T-helper 2 cell treated with Interferon-gamma antibody and Interleukin-4, amounts not matched to agents 100 ng/mL and 5 ng/mL, for 36 hours (primary cell): ENCODE data around the gene PCDHA10. TPM values are rescaled to one million over a fixed set of nuclear protein-coding genes. Genes with fewer than 3 reads are reported as not detected.
"Not testable (repeated sequence)": the region's sequence is repeated elsewhere in the genome, so short reads cannot be mapped to it uniquely, and the experiment has no call there.

Experiments used
- intact Hi-C: fragments of 100-400 bp; cut with micrococcal nuclease; formaldehyde crosslinking; loops from one replicate; pipeline ENCODE4 v1.15.1; 2023
- total RNA-seq: library from RNA; stranded (reverse); gene quantifications from 2 replicates; pipeline ENCODE4 v1.2.3, GENCODE V29; 2022

Gene PCDHA10
- total RNA-seq: not detected in 2 replicates

GRCh38 chr5:140855772-140856674 lies at the start of gene PCDHA10:
TSS of gene PCDHA10 (plus strand) at chr5:140855897. CDS start at chr5:140856049, 152 bp downstream.
- intact Hi-C loops: no loop called here

- intact Hi-C loops: no loop called here
Observed at GRCh38 chr5:140806834-140807775, 48.6 kb upstream of the PCDHA10 start, which contains the start of gene PCDHA4. TSS of gene PCDHA4 (plus strand) at chr5:140807068.

DNA sequence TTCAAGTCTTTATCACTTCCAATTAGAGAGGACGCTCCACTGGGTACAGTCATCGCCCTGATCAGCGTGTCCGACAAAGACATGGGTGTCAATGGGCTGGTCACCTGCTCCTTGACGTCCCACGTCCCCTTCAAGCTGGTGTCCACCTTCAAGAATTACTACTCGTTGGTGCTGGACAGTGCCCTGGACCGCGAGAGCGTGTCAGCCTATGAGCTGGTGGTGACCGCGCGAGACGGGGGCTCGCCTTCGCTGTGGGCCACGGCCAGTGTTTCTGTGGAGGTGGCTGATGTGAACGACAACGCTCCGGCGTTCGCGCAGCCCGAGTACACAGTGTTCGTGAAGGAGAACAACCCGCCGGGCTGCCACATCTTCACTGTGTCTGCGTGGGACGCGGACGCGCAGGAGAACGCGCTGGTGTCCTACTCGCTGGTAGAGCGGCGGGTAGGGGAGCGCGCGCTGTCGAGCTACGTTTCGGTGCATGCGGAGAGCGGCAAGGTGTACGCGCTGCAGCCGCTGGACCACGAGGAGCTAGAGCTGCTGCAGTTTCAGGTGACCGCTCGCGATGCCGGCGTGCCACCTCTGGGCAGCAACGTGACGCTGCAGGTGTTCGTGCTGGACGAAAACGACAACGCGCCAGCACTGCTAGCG lies 47.3 kb upstream of the PCDHA10 start:
- intact Hi-C loops: not testable (repeated sequence)

- intact Hi-C loops: no loop called here
Observed at GRCh38 chr5:140808889-140809291, 46.8 kb upstream of the PCDHA10 start.

- intact Hi-C loops: loop anchor here (10.0 kb wide), 1 partner anchor 223 kb away; no protein-coding TSS in a partner anchor
Observed at GRCh38 chr5:140821375-140822280, 34.1 kb upstream of the PCDHA10 start, which contains the start of gene PCDHA5. TSS of gene PCDHA5 (plus strand) at chr5:140821613.

DNA sequence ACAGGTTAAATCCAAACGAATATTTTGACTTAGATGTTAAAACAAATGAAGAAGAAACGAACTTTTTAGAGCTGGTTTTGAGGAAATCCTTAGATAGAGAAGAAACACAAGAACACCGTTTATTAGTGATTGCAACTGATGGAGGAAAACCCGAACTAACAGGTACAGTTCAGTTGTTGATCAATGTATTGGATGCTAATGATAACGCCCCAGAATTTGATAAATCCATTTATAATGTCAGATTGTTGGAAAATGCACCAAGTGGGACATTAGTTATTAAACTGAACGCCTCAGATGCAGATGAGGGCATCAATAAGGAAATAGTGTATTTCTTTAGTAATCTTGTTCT lies 33.4 kb upstream of the PCDHA10 start:
- intact Hi-C loops: loop anchor here (10.0 kb wide), 1 partner anchor 223 kb away; no protein-coding TSS in a partner anchor

GRCh38 chr5:140822969-140823368 lies 32.7 kb upstream of the PCDHA10 start:
- intact Hi-C loops: loop anchor here (10.0 kb wide), 1 partner anchor 222 kb away; no protein-coding TSS in a partner anchor

DNA sequence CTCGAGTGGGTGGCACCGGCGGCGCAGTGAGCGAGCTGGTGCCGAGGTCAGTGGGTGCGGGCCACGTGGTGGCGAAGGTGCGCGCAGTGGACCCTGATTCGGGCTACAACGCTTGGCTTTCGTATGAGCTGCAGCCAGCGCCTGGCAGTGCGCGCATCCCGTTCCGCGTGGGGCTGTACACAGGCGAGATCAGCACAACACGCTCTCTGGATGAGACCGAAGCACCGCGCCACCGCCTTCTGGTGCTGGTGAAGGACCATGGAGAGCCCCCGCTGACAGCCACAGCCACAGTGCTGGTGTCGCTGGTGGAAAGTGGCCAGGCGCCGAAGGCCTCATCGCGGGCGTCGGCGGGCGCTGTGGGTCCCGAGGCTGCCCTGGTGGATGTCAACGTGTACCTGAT lies 32.2 kb upstream of the PCDHA10 start:
- intact Hi-C loops: loop anchor here (10.0 kb wide), 1 partner anchor 221 kb away; no protein-coding TSS in a partner anchor

DNA sequence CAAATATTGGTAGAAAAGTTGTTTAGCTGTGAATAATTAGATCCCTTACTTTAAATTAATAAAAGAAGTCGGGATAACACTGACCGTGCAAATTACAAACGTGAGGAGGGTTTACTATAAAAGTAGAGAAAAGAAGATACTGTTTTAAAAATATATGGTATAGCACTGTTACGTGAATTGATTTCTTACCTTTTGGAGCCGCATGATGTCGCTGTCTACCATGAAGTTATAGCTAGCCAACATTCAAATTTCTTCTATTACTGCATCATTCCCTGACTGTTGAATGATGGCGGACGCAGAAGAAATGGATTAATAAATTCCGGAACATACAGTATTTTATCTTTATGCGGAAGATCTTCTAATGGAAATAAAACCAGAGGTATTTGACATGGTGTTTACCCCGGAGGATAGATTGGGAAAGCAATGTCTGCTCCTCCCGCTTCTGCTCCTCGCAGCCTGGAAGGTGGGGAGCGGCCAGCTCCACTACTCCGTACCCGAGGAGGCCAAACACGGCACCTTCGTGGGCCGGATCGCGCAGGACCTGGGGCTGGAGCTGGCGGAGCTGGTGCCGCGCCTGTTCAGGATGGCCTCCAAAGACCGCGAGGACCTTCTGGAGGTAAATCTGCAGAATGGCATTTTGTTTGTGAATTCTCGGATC lies 27.9 kb upstream of the PCDHA10 start, which contains the start of gene PCDHA6:
PCDHA6 (plus strand) TSS at position 257 of the 658 bp plus-strand sequence; CDS start at position 389, 132 bp downstream.
- intact Hi-C loops: loop anchor here (10.0 kb wide), 1 partner anchor 217 kb away; no protein-coding TSS in a partner anchor

GRCh38 chr5:140828362-140828737 lies 27.3 kb upstream of the PCDHA10 start:
- intact Hi-C loops: loop anchor here (10.0 kb wide), 1 partner anchor 216 kb away; no protein-coding TSS in a partner anchor

DNA sequence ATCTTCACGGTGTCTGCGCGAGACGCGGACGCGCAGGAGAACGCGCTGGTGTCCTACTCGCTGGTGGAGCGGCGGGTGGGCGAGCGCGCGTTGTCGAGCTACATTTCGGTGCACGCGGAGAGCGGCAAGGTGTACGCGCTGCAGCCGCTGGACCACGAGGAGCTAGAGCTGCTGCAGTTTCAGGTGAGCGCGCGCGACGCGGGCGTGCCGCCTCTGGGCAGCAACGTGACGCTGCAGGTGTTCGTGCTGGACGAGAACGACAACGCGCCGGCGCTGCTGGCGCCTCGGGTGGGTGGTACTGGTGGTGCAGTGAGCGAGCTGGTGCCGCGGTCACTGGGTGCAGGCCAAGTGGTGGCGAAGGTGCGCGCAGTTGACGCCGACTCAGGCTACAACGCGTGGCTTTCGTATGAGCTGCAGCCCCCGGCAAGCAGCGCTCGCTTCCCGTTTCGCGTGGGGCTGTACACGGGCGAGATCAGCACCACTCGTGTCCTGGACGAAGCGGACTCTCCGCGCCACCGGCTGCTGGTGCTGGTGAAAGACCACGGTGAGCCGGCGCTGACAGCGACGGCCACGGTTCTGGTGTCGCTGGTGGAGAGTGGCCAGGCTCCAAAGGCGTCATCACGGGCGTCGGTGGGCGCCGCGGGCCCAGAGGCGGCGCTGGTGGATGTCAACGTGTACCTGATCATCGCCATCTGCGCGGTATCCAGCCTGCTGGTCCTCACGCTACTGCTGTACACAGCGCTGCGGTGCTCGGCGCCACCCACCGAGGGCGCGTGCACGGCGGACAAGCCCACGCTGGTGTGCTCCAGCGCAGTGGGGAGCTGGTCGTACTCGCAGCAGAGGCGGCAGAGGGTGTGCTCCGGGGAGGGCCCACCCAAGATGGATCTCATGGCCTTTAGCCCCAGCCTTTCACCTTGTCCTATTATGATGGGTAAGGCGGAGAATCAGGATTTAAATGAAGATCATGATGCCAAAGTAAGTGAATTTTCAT lies 25.9 kb upstream of the PCDHA10 start:
- intact Hi-C loops: loop anchor here (10.0 kb wide), 1 partner anchor 215 kb away; no protein-coding TSS in a partner anchor

DNA sequence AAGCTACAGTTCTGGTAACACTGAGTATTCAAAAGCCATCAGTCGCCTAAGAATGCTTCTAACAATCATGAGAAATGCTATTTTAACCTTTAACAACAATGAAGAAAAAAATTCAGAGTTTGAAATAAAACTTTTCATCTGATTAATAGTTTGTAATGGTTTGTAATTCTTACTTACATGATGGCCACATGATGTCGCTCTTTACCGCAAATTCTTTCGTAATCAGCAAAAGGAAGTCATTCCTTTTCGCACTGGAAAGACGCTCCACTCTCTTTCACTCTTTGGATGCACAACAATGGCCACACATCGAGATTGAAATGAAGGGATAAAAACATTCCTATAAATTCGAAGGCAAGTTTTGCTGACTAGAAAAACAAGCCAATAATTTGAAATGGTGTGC lies 21.7 kb upstream of the PCDHA10 start, which contains the start of gene PCDHA7:
PCDHA7 (plus strand) TSS at position 277 of the 400 bp plus-strand sequence; CDS start at position 392, 115 bp downstream.
- intact Hi-C loops: no loop called here

DNA sequence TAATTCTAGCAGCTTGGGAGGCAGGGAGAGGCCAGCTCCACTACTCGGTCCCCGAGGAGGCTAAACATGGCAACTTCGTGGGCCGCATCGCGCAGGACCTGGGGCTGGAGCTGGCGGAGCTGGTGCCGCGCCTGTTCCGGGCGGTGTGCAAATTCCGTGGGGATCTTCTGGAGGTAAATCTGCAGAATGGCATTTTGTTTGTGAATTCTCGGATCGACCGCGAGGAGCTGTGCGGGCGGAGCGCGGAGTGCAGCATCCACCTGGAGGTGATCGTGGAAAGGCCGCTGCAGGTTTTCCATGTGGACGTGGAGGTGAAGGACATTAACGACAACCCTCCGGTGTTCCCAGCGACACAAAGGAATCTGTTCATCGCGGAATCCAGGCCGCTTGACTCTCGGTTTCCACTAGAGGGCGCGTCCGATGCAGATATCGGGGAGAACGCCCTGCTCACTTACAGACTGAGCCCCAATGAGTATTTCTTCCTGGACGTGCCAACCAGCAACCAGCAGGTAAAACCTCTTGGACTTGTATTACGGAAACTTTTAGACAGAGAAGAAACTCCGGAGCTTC lies 21.2 kb upstream of the PCDHA10 start:
- intact Hi-C loops: loop anchor here (5.0 kb wide), 1 partner anchor 48 kb away; the partner anchor contains the start of gene PCDHA13

GRCh38 chr5:140835622-140836510 lies 19.8 kb upstream of the PCDHA10 start:
- intact Hi-C loops: loop anchor here (5.0 kb wide), 1 partner anchor 46 kb away; the partner anchor contains the start of gene PCDHA13

DNA sequence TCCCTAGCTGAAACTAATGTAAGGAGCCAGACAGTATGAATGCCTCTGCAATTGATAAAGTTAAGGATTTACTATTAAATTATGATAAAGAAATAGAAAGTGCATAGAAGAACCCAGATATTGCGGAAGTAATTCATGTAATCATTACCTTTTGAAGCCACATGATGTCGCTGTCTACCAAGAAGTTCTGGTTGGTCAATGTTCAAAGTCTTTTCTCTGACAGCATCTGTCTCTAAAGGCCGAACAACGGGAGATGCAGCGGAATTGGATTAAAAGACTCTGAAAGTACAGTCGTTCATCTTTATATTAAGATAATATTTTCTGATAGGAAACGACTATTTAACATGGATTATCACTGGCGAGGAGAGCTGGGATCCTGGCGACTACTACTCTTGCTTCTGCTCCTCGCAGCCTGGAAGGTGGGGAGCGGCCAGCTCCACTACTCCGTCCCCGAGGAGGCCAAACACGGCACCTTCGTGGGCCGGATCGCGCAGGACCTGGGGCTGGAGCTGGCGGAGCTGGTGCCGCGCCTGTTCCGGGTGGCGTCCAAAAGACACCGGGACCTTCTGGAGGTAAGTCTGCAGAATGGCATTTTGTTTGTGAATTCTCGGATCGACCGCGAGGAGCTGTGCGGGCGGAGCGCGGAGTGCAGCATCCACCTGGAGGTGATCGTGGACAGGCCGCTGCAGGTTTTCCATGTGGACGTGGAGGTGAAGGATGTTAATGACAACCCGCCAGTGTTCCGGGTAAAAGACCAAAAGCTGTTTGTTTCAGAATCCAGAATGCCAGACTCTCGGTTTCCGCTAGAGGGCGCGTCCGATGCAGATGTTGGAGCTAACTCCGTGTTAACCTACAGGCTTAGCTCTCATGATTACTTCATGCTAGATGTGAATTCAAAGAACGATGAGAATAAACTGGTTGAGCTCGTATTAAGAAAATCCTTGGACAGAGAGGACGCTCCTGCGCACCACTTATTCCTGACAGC lies 14.4 kb upstream of the PCDHA10 start, which contains the start of gene PCDHA8:
PCDHA8 (plus strand) TSS at position 210 of the 985 bp plus-strand sequence; CDS start at position 345, 135 bp downstream.
- intact Hi-C loops: loop anchor here (1.0 to 5.0 kb wide), 2 partner anchors 39 to 200 kb away; partner anchors contain the start of gene PCDHA3
